Measurements from ENCODE around the gene SUV39H1.

Gene SUV39H1

DNA sequence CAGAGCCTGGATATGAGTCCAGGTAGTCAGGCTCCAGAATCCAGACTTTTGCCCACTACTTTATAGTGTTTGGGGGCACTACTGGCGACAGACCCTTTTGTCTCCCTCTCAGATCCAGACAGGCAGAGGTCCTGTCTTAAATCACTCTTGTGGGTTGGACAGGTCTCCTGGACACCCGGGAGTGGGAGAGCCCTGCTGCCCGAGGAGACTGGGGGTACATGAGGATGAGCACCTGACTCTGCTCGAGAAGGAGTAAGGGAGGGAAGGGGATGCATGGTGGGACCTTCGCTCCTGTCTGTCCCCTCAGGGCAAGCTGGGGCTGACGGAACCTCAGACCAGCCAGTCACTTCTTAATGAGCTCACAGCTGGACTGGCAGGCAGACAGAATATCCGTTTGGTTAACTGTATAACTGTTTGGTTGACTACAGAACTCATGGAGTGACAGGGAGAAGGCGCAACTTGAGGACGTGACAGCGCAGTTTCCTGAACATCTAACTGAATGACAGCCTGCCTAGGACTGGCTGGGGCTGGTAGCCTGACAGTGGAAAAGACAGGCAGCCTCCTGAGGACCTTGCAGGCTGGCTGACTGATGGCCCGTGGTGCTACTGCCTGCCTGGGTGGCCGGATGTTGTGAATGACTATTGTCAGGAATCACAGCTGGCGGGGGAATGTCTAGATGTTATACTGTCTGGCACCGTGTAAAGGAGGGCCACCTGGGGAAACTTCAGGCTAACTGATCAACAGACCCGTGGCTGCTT lies 1.6 kb upstream of the SUV39H1 start:
- peaks cover 0 to 6% (median 0%) of the 10 kb centered on the region in 11 experiments; a peak in 4 of 22 replicates for H4K20me1 ChIP-seq
- H3K27me3 ChIP-seq, result peaks cover 5 to 72% (median 37%) of the 10 kb centered on the region in 11 experiments; a peak in 20 of 22 replicates
- H3K4me2 ChIP-seq, result peak overlapping the region in 6 of 11 experiments; percentile 69 to 86 (median 79); a peak in 11 of 22 replicates
- no peaks in the 10 kb centered on the region for H3K9me3 ChIP-seq (replicated peaks in 1 of 11)
- peaks cover 7 to 28% (median 13%) of the 10 kb centered on the region in 11 experiments; a peak in 20 of 22 replicates for H3K36me3 ChIP-seq
- H3K27ac ChIP-seq, result peak overlapping the region in 1 of 11 experiments; percentile 63; a peak in 1 of 22 replicates
- H3K4me1 ChIP-seq, result peaks cover 6 to 21% (median 13%) of the 10 kb centered on the region in 10 experiments
- TF ChIP-seq Cebpa-rat (IDR thresholded peaks at IDR 0.05), result no peak
- peak overlapping the region in 10 of 11 experiments; percentile 80 to 91 (median 88); a peak in 16 of 22 replicates for H3K9ac ChIP-seq
- H3K4me3 ChIP-seq, result 0 out of 20 replicates have a peak overlapping the region, but pooled peaks of 1 of the 10 experiments have one; percentile 70

DNA sequence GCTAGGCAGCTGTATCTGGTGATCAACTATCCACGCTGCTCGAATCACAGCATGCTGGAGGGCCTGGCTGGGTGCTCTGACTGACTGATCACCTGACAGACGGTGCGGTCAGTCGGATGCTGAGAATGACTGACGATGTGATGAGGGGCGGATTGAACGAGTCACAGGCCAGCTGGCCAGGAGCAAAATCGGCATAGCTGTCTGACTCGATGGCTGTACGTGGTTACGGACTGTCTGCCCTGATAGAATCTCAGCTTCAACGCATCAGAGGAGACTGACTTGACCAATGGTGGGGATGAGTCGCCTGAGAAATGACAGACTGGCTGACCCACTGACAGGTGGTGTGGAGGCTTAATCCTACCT lies 1.0 kb upstream of the SUV39H1 start:
- peak overlapping the region; percentile 58 to 78 (median 70); a peak in 14 of 20 replicates for H3K4me3 ChIP-seq

DNA sequence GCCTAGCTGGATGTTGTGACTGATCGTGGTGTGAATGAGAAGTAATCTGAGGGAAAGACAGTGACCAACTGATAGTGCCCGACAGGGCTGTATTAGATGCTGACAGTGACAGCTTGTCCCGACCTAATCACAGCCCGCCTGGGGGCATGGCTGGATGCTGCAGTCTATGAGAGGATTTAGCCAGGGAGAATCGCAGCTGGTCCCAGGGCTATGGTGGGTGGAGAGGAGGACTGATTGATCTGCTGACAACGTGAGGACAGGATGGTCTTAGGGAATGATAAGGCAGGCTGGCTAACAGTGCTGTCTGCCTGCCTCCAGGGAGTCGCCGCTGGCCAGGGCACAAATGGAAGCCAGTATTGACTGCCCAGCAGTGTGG lies 621 bp upstream of the SUV39H1 start:
- Histone ChIP-seq H4K20me1 (peaks cover 0 to 14% (median 0%) of the 10 kb centered on the region in 11 experiments; a peak in 7 of 22 replicates), H3K27me3 (peaks cover 5 to 78% (median 37%) of the 10 kb centered on the region in 11 experiments; a peak in 20 of 22 replicates), H3K4me3 (peak overlapping the region; percentile 58 to 78 (median 70)), H3K36me3 (peaks cover under 1 to 28% (median 22%) of the 10 kb centered on the region in 11 experiments; a peak in 19 of 22 replicates), H3K9ac (peak overlapping the region; percentile 80 to 91 (median 88)), H3K27ac (peak overlapping the region; percentile 63 to 92 (median 88)), H3K4me2 (peak overlapping the region; percentile 69 to 91 (median 83)), H3K9me3 (replicated peaks in 1 of 11) (no peaks in the 10 kb centered on the region), H3K4me1 (peaks cover 10 to 27% (median 19%) of the 10 kb centered on the region in 10 experiments)
- TF ChIP-seq Cebpa-rat (IDR thresholded peaks at IDR 0.05), result no peak

More for the DNA sequence above, 1.0 kb upstream of the SUV39H1 start:
- H3K4me1 ChIP-seq, result peaks cover 9 to 23% (median 15%) of the 10 kb centered on the region in 10 experiments
- peaks cover 0 to 10% (median 0%) of the 10 kb centered on the region in 11 experiments; a peak in 6 of 22 replicates for H4K20me1 ChIP-seq
- peak overlapping the region; percentile 80 to 91 (median 88); a peak in 21 of 22 replicates for H3K9ac ChIP-seq
- peak overlapping the region in 7 of 11 experiments; percentile 63 to 92 (median 81); a peak in 10 of 22 replicates for H3K27ac ChIP-seq
- TF ChIP-seq Cebpa-rat (IDR thresholded peaks at IDR 0.05), result no peak
- H3K9me3 ChIP-seq (replicated peaks in 1 of 11), result no peaks in the 10 kb centered on the region
- peaks cover 4 to 28% (median 18%) of the 10 kb centered on the region in 11 experiments; a peak in 21 of 22 replicates for H3K36me3 ChIP-seq
- peak overlapping the region; percentile 69 to 91 (median 83) for H3K4me2 ChIP-seq
- peaks cover 5 to 76% (median 37%) of the 10 kb centered on the region in 11 experiments; a peak in 20 of 22 replicates for H3K27me3 ChIP-seq

DNA sequence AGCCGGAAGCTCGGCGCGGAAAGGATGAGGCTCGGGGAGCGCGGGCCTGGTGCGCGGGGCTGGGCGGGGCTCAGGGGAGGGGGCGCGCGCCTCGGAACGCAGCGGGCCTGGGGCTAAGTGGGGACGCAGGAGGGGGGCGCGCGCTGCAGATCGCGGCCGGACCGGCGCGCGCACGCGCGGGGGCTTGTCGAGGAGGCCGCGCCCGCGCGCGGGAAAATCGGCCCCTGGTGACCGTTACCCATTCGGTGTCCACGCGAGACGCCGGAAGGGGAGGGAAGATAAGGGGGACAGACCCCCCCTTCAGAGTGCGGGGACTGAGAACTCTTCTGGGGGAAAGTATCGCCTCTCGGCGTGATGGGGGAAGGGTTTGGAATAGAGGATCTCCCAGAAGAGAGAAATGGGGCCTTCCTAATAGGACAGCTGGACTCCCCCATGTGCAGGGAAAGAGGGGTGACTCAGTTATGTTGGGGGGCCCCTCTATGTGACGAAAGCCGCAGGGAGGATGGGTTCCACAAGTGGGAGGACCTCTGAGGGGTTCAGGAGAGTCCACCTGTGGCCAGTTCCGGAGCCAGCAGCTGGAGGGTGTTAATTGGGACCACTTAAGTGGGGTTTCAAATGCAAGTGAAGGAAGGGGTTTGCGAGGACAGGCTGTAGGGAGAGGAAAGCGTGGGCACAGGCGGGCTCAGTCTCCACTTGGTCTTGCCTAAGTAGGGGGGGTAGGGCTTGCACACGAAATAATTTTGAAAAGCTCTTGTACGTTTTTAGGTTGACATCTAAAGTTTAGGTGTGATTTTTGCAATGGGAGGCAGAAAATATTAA lies 584 bp downstream of the SUV39H1 start:
- TF ChIP-seq Cebpa-rat (IDR thresholded peaks at IDR 0.05), result no peak
- peak overlapping the region; percentile 42 to 92 (median 88); a peak in 21 of 22 replicates for H3K27ac ChIP-seq
- peaks cover 0 to 25% (median 10%) of the 10 kb centered on the region in 11 experiments; a peak in 13 of 22 replicates for H4K20me1 ChIP-seq
- peak overlapping the region; percentile 47 to 83 (median 80) for H3K4me2 ChIP-seq
- peaks cover 10 to 39% (median 25%) of the 10 kb centered on the region in 10 experiments for H3K4me1 ChIP-seq
- peak overlapping the region; percentile 80 to 91 (median 88) for H3K9ac ChIP-seq
- no peaks in the 10 kb centered on the region for H3K9me3 ChIP-seq (replicated peaks in 1 of 11)
- peaks cover 0 to 39% (median 33%) of the 10 kb centered on the region in 11 experiments; a peak in 18 of 22 replicates for H3K36me3 ChIP-seq
- peak overlapping the region; percentile 58 to 78 (median 70) for H3K4me3 ChIP-seq
- peaks cover 2 to 78% (median 47%) of the 10 kb centered on the region in 11 experiments; a peak in 21 of 22 replicates for H3K27me3 ChIP-seq

DNA sequence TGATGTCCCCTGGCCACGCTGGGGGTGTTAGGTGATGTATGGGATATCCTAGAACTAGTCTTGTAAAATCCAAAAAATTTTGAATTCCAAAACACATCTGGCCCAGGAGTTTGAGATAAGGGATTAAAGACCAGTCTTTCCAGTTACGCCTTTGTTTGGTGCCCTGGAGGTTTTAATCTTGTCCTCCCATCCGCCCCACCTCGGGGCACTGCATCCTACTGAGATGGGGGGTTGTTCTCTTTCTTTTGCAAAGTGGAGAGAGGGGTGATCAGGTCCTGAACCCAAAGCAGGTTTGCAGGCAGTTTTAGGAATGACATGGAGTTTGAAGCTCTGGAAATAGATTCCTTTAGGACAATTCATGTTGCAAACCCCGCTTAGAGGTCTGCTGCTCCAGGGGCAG lies 1.8 kb downstream of the SUV39H1 start:
- Histone ChIP-seq H3K27me3 (peaks cover 14 to 82% (median 52%) of the 10 kb centered on the region in 11 experiments), H3K9me3 (replicated peaks in 1 of 11) (no peaks in the 10 kb centered on the region), H3K36me3 (peaks cover 0 to 51% (median 45%) of the 10 kb centered on the region in 11 experiments; a peak in 18 of 22 replicates), H3K27ac (peak overlapping the region in 1 of 11 experiments; percentile 88; a peak in 1 of 22 replicates), H3K4me2 (peak overlapping the region in 4 of 11 experiments; percentile 0 to 83 (median 64); a peak in 3 of 22 replicates), H3K9ac (peak overlapping the region in 6 of 11 experiments; percentile 21 to 89 (median 85); a peak in 8 of 22 replicates), H3K4me3 (no peak overlapping the region; a peak in 1 of 20 replicates), H3K4me1 (peaks cover 10 to 49% (median 27%) of the 10 kb centered on the region in 10 experiments), H4K20me1 (peaks cover 0 to 37% (median 22%) of the 10 kb centered on the region in 11 experiments; a peak in 14 of 22 replicates)
- no peak for TF ChIP-seq Cebpa-rat (IDR thresholded peaks at IDR 0.05)

DNA sequence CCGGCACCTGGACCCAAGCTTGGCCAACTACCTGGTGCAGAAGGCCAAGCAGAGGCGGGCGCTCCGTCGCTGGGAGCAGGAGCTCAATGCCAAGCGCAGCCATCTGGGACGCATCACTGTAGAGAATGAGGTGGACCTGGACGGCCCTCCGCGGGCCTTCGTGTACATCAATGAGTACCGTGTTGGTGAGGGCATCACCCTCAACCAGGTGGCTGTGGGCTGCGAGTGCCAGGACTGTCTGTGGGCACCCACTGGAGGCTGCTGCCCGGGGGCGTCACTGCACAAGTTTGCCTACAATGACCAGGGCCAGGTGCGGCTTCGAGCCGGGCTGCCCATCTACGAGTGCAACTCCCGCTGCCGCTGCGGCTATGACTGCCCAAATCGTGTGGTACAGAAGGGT lies 3.7 kb downstream of the SUV39H1 start:
- Histone ChIP-seq H3K27me3 (peaks cover 25 to 83% (median 62%) of the 10 kb centered on the region in 11 experiments), H3K27ac (peak overlapping the region in 1 of 11 experiments; percentile 46; a peak in 2 of 22 replicates), H3K4me3 (no peak overlapping the region), H3K9ac (0 out of 22 replicates have a peak overlapping the region, but pooled peaks of 1 of the 11 experiments have one; percentile 1), H3K4me2 (peak overlapping the region in 3 of 11 experiments; percentile 22 to 41 (median 33); a peak in 5 of 22 replicates), H3K4me1 (peaks cover 9 to 45% (median 26%) of the 10 kb centered on the region in 10 experiments), H4K20me1 (peaks cover 0 to 57% (median 37%) of the 10 kb centered on the region in 11 experiments; a peak in 16 of 22 replicates), H3K9me3 (replicated peaks in 1 of 11) (no peaks in the 10 kb centered on the region), H3K36me3 (peaks cover 0 to 70% (median 56%) of the 10 kb centered on the region in 11 experiments; a peak in 18 of 22 replicates)
- no peak for TF ChIP-seq Cebpa-rat (IDR thresholded peaks at IDR 0.05)

DNA sequence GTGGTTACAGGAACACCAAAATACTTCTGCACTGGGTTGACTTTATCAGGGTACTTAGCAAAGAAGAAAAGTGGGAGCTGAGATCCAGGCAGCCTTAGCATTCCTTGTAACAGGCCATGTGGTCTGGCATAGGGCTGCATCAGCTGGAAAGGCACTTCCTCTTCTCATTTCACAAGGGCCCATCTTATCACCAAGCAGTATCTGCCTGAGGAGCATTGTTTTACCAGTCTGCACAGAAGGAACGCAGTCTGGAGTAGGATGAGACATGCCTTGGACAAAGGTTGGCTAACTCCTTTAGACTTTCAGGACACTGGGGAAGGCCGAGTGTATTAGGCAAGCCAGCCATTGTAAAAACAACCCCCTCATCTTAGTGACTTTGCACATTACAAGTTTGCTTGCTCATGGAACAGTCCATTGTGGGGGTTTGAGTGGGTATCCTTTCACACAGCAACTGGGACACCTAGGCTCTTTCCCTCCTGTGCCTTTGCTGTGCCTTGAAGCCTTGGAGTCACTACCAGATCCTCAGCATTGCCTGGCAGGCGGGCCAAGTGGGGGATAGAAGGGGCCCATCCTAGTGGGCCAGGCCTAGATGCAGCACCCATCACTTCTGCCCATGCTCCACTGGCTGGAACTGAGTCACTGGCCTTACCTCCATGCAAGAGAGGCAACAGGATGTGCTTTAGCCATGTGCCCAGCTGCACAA lies 4.6 kb downstream of the SUV39H1 start:
- no peaks in the 10 kb centered on the region for H3K9me3 ChIP-seq (replicated peaks in 1 of 11)
- H3K4me3 ChIP-seq, result no peak overlapping the region
- peaks cover 25 to 88% (median 66%) of the 10 kb centered on the region in 11 experiments for H3K27me3 ChIP-seq
- peak overlapping the region in 2 of 11 experiments; percentile 18 to 46; a peak in 6 of 22 replicates for H3K27ac ChIP-seq
- TF ChIP-seq Cebpa-rat (IDR thresholded peaks at IDR 0.05), result no peak
- peak overlapping the region in 5 of 11 experiments; percentile 10 to 41 (median 33); a peak in 7 of 22 replicates for H3K4me2 ChIP-seq
- H3K9ac ChIP-seq, result peak overlapping the region in 4 of 11 experiments; percentile 1 to 33 (median 24); a peak in 4 of 22 replicates
- peaks cover 0 to 65% (median 45%) of the 10 kb centered on the region in 11 experiments; a peak in 17 of 22 replicates for H4K20me1 ChIP-seq
- H3K4me1 ChIP-seq, result peaks cover 0 to 38% (median 18%) of the 10 kb centered on the region in 10 experiments; a peak in 19 of 20 replicates
- H3K36me3 ChIP-seq, result peaks cover 0 to 79% (median 62%) of the 10 kb centered on the region in 11 experiments; a peak in 20 of 22 replicates
